Fibroblast of villous mesenchyme (primary cell): ENCODE data around the gene SYNPO. TPM values are rescaled to one million over a fixed set of nuclear protein-coding genes. Genes with fewer than 3 reads are reported as not detected.

Experiments used
- DNase-seq: peaks from one replicate; pipeline ENCODE4 v3.0.0-alpha.2; 2010; ENCODE audit warnings: low read depth
- H3K4me3 ChIP-seq: 2 replicates; pipeline ENCODE4 v1.5.1; 2011; ENCODE audit warnings: low read depth, mild to moderate bottlenecking, low read length
- total RNA-seq: library from RNA; depleted of rRNA; stranded (reverse); fragments of >200 nt; gene quantifications from 2 replicates; pipeline ENCODE4 v1.2.3, GENCODE V29; 2012
- TF ChIP-seq, protein P1 (sequence below): IDR thresholded peaks from 2 replicates; pipeline ENCODE4 v1.5.1; 2012; ENCODE audit warnings: low read depth, mild to moderate bottlenecking, low read length; ENCODE audit not compliant: insufficient read depth

Gene SYNPO
- total RNA-seq, 1 donor: 7.3 TPM

DNA sequence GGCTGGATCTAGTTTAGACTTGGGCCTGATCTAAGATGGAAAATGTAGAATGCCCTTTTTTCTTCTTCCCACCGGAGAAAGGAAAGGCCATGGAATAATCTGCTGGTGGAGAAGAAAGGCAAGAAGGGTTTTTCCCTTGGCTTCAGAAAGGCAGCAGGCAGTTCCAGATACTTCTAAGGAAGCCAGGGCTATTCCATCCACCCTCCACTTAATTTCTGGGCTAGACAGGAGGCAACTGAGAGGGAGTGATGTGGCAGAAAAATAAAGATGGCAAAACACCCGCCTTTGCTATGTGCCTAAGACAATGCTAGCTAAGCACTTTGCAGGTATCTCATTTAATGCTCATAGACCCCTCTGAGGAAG, 30.5 kb downstream of the SYNPO start:
- H3K4me3 ChIP-seq: no peak overlapping the region
- TF ChIP-seq, protein P1, sequence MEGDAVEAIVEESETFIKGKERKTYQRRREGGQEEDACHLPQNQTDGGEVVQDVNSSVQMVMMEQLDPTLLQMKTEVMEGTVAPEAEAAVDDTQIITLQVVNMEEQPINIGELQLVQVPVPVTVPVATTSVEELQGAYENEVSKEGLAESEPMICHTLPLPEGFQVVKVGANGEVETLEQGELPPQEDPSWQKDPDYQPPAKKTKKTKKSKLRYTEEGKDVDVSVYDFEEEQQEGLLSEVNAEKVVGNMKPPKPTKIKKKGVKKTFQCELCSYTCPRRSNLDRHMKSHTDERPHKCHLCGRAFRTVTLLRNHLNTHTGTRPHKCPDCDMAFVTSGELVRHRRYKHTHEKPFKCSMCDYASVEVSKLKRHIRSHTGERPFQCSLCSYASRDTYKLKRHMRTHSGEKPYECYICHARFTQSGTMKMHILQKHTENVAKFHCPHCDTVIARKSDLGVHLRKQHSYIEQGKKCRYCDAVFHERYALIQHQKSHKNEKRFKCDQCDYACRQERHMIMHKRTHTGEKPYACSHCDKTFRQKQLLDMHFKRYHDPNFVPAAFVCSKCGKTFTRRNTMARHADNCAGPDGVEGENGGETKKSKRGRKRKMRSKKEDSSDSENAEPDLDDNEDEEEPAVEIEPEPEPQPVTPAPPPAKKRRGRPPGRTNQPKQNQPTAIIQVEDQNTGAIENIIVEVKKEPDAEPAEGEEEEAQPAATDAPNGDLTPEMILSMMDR: no peak
- DNase-seq: no peak

DNA sequence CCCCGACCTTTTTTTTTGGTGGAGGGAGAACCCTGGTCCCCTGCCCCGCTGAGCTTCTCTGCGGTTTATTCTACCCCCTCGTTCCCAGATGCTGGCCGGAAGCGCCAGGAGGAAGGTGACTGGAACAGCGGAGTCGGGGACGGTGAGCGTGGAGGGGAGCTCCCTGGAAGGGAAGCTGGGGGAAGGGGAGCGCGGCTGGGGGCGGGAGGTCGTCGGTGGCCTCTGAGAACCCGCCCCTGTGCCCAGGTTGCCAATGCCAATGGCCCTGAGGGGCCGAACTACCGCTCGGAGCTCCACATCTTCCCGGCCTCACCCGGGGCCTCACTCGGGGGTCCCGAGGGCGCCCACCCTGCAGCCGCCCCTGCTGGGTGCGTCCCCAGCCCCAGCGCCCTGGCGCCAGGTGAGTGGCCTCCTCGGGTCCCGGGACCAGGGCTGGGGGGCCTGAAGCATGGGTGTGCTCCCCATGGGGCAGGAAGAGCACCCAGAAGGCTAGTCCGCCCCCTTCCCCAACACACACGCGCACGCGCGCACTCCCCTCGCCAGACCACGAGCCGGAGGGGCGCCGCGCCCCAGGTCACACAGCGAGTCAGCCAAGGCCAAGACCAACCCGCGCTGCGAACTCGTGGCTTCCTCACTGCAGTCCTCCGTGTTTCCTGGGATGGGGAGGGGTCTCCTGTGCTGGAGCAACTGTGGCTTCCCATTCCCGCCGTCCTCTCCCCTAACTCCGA, 31.2 kb downstream of the SYNPO start:
- peak overlapping the region; percentile 66 for H3K4me3 ChIP-seq
- no peak for DNase-seq
- TF ChIP-seq, protein P1: no peak

DNA sequence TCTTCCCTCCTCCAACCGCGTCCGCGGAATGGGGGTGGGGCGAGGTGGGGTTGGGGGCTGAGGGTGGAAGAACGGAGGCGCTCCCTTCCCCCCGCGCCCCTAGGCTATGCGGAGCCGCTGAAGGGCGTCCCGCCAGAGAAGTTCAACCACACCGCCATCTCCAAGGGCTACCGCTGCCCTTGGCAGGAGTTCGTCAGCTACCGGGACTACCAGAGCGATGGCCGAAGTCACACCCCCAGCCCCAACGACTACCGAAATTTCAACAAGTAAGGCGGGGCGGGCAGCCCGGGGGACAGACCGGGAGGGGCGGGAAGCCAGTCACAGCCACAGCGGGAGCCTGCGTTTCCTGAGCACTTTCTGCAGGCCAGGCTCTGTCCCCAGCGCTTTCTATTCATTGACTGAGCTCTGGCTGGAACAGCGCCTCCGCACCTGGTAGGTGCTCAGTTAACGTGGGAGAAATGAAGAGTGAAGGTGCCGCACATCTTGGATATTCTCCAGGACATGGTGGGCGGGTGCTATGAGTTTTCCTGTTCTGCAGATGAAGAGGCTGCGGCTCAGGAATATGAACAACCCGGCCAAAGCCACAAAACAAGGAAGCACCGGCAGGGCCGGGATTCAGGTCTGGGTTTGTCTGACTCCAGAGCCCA, 31.9 kb downstream of the SYNPO start:
- peak overlapping the region; percentile 66 for H3K4me3 ChIP-seq
- DNase-seq: no peak
- TF ChIP-seq, protein P1: no peak

GRCh38 chr5:150672884-150673275, 32.4 kb downstream of the SYNPO start:
- TF ChIP-seq, protein P1: no peak
- no peak for DNase-seq
- peak overlapping the region; percentile 66 for H3K4me3 ChIP-seq

- no peak overlapping the region for H3K4me3 ChIP-seq
- TF ChIP-seq, protein P1: no peak
- no peak for DNase-seq
Observed at GRCh38 chr5:150674341-150674821, 33.9 kb downstream of the SYNPO start.

GRCh38 chr5:150675069-150675468, 34.6 kb downstream of the SYNPO start:
- DNase-seq: no peak
- no peak overlapping the region for H3K4me3 ChIP-seq
- TF ChIP-seq, protein P1: no peak

- H3K4me3 ChIP-seq: no peak overlapping the region
- TF ChIP-seq, protein P1: no peak
- no peak for DNase-seq
Observed at GRCh38 chr5:150676578-150676977, 36.1 kb downstream of the SYNPO start.
